IMR-90 (cell line): Measurements from ENCODE around the gene SLC25A38. TPM values are rescaled to one million over a fixed set of nuclear protein-coding genes. Genes with fewer than 3 reads are reported as not detected.

Source experiments
- ATAC-seq: fragments of 200-7000 bp; cut with Tn5 transposase; 2 replicates; pipeline ENCODE4 v1.9.1; 2020; ENCODE audit warnings: low read depth, mild to moderate bottlenecking, moderate library complexity
- BruUV-seq: library from RNA; stranded (reverse); fragments of 400-500 nt; replicated peaks from 2 replicates; lab custom pipeline; 2021; lab: Mats Ljungman, UMichigan
- CTCF ChIA-PET: fragments of 300-600 bp; formaldehyde crosslinking; extraction: SDS; loops from one replicate; lab custom pipeline; 2021; ENCODE audit warnings: antibody characterized with exemption; lab: Yijun Ruan, JAX
- POLR2A ChIA-PET: fragments of 300-600 bp; sonication (Branson Sonifier 250); formaldehyde crosslinking; loops from one replicate; lab custom pipeline; 2022; ENCODE audit warnings: antibody characterized with exemption; ENCODE audit not compliant: unreplicated experiment; lab: Charles Lee
- DNase-seq: peaks from one replicate; pipeline ENCODE4 v3.0.0; 2013
- H2AFZ ChIP-seq: replicated peaks from 2 replicates; pipeline ENCODE3; 2013; ENCODE audit warnings: low read length, mild to moderate bottlenecking; ENCODE audit not compliant: poor library complexity
- H2AK5ac ChIP-seq: 2 replicates; pipeline ENCODE4 v1.6.1; 2013; ENCODE audit warnings: low read depth, low read length, inconsistent platforms
- H2AK9ac ChIP-seq: replicated peaks from 2 replicates; pipeline ENCODE3; 2013; ENCODE audit warnings: mild to moderate bottlenecking, low read depth, low read length, moderate library complexity; ENCODE audit not compliant: poor library complexity
- H2BK120ac ChIP-seq: 2 replicates; pipeline ENCODE4 v1.6.1; 2013; ENCODE audit warnings: low read depth, low read length, inconsistent platforms
- H2BK15ac ChIP-seq: 3 replicates; pipeline ENCODE4 v1.6.1; 2013; ENCODE audit warnings: low read depth, low read length, inconsistent platforms
- H2BK20ac ChIP-seq: 2 replicates; pipeline ENCODE4 v1.6.1; 2013; ENCODE audit warnings: low read depth, mild to moderate bottlenecking, inconsistent platforms, low read length, moderate library complexity
- H2BK5ac ChIP-seq: 2 replicates; pipeline ENCODE4 v1.6.1; 2013; ENCODE audit warnings: mild to moderate bottlenecking, low read depth, low read length, inconsistent platforms; ENCODE audit not compliant: poor library complexity, severe bottlenecking
- H3K14ac ChIP-seq: replicated peaks from 2 replicates; pipeline ENCODE4 v1.6.1; 2013; ENCODE audit warnings: low read depth, low read length, inconsistent platforms
- H3K18ac ChIP-seq: 2 replicates; pipeline ENCODE4 v1.6.1; 2013; ENCODE audit warnings: low read depth, low read length, control low read depth
- H3K23ac ChIP-seq: 2 replicates; pipeline ENCODE4 v1.6.1; 2013; ENCODE audit warnings: low read depth, low read length, inconsistent platforms
- H3K27ac ChIP-seq: 2 replicates; pipeline ENCODE4 v1.5.1; 2013; ENCODE audit warnings: mild to moderate bottlenecking, control low read depth, low read length; ENCODE audit not compliant: insufficient read depth
- H3K27me3 ChIP-seq: 2 replicates; pipeline ENCODE4 v1.6.1; 2013; ENCODE audit warnings: low read length; ENCODE audit not compliant: control insufficient read depth, insufficient read depth
- H3K36me3 ChIP-seq: 2 replicates; pipeline ENCODE4 v1.6.1; 2013; ENCODE audit warnings: low read length, mixed read lengths; ENCODE audit not compliant: control insufficient read depth, insufficient read depth
- H3K4ac ChIP-seq: 2 replicates; pipeline ENCODE4 v1.6.1; 2013; ENCODE audit warnings: low read depth, low read length, inconsistent platforms
- H3K4me1 ChIP-seq: 2 replicates; pipeline ENCODE4 v1.6.1; 2013; ENCODE audit warnings: low read length, mixed read lengths; ENCODE audit not compliant: control insufficient read depth, insufficient read depth
- H3K4me2 ChIP-seq: 2 replicates; pipeline ENCODE4 v1.6.1; 2013; ENCODE audit warnings: low read depth, mild to moderate bottlenecking, control low read depth, low read length, moderate library complexity
- H3K4me3 ChIP-seq: 2 replicates; pipeline ENCODE4 v1.5.1; 2013; ENCODE audit warnings: low read depth, mild to moderate bottlenecking, control low read depth, low read length, moderate library complexity; ENCODE audit not compliant: insufficient read depth
- H3K56ac ChIP-seq: 2 replicates; pipeline ENCODE4 v1.6.1; 2013; ENCODE audit warnings: low read length, inconsistent platforms; ENCODE audit not compliant: insufficient read depth; ENCODE audit errors: extremely low read depth
- H3K79me1 ChIP-seq, 2 experiments: 2 replicates each; pipeline ENCODE4 v1.6.1; 2013; ENCODE audit warnings: low read length in 2 of 2, inconsistent platforms in 1 of 2, low read depth in 1 of 2
- H3K9ac ChIP-seq: 2 replicates; pipeline ENCODE4 v1.6.1; 2013; ENCODE audit warnings: low read depth, low read length, control low read depth
- H3K9me1 ChIP-seq: 2 replicates; pipeline ENCODE4 v1.6.1; 2013; ENCODE audit warnings: low read length, inconsistent platforms; ENCODE audit not compliant: insufficient read depth
- H3K9me3 ChIP-seq: 2 replicates; pipeline ENCODE4 v1.6.1; 2013; ENCODE audit warnings: low read length; ENCODE audit not compliant: control insufficient read depth, insufficient read depth
- H4K20me1 ChIP-seq: 2 replicates; pipeline ENCODE4 v1.6.1; 2013; ENCODE audit warnings: low read length, inconsistent platforms; ENCODE audit not compliant: insufficient read depth
- H4K5ac ChIP-seq: 2 replicates; pipeline ENCODE4 v1.6.1; 2013; ENCODE audit warnings: mild to moderate bottlenecking, low read depth, low read length, control low read depth
- H4K8ac ChIP-seq, 2 experiments: 2 replicates each; pipeline ENCODE4 v1.6.1; 2013; ENCODE audit warnings: low read depth in 2 of 2, low read length in 2 of 2, control low read depth in 1 of 2, inconsistent platforms in 1 of 2
- H4K91ac ChIP-seq: 2 replicates; pipeline ENCODE4 v1.6.1; 2013; ENCODE audit warnings: low read depth, low read length, inconsistent platforms; ENCODE audit not compliant: insufficient read depth
- CEBPB ChIP-seq: IDR thresholded peaks from 2 replicates; pipeline ENCODE4 v1.6.1; 2012; ENCODE audit warnings: low read depth, low read length, improper control_type of control experiment
- CTCF ChIP-seq: conservative IDR thresholded peaks from 2 replicates; pipeline ENCODE4 v1.5.1; 2012; ENCODE audit warnings: mild to moderate bottlenecking, low read depth, low read length, improper control_type of control experiment
- MAZ ChIP-seq: IDR thresholded peaks from 2 replicates; pipeline ENCODE4 v1.6.1; 2012; ENCODE audit warnings: low read depth, mild to moderate bottlenecking, low read length, improper control_type of control experiment, moderate library complexity, borderline replicate concordance
- RCOR1 ChIP-seq: IDR thresholded peaks from 2 replicates; pipeline ENCODE4 v1.6.1; 2012; ENCODE audit warnings: mild to moderate bottlenecking, low read length, improper control_type of control experiment; ENCODE audit not compliant: insufficient replicate concordance
- SMC3 ChIP-seq: fragments of 150-350 bp; IDR thresholded peaks from 2 replicates; pipeline ENCODE4 v1.6.1; 2016; ENCODE audit warnings: low read depth, mild to moderate bottlenecking, antibody characterized with exemption, low read length, moderate library complexity
- USF2 ChIP-seq: fragments of 150-350 bp; IDR thresholded peaks from 2 replicates; pipeline ENCODE4 v1.6.1; 2017; ENCODE audit warnings: mild to moderate bottlenecking, antibody characterized with exemption, low read length, low read depth
- WGBS, 2 experiments: methylation state at CpG; one replicate each; pipeline versions ENCODE4 v1.1.5 to v1.1.7; 2013; ENCODE audit warnings: missing lambda C conversion rate in 2 of 2; ENCODE audit not compliant: insufficient read length in 1 of 2; ENCODE audit errors: extremely low coverage in 2 of 2; 5-methylcytosine and 5-hydroxymethylcytosine counted together
- dilution Hi-C: fragments of 300-500 bp; cut with HindIII; formaldehyde crosslinking; loops from one replicate; pipeline ENCODE4 v1.14.3; 2018; ENCODE audit warnings: low sequenced_read_pairs; ENCODE audit not compliant: unreplicated experiment
- in situ Hi-C: fragments of 300-500 bp; cut with MboI; formaldehyde crosslinking; loops from 3 replicates; pipeline ENCODE4 v1.14.3; 2019; ENCODE audit warnings: low sequenced_read_pairs, inconsistent platforms, mixed read lengths
- intact Hi-C: fragments of 100-400 bp; cut with micrococcal nuclease; formaldehyde crosslinking; loops from 2 replicates; pipeline ENCODE4 v1.10.0; 2022
- polyA plus RNA-seq, 3 experiments: library from polyadenylated mRNA; depleted of rRNA; stranded (reverse); fragments of >200 nt; gene quantifications; 2 replicates each; pipeline ENCODE4 v1.2.3, GENCODE V29; 2012; ENCODE audit warnings: low replicate concordance in 1 of 3
- total RNA-seq: library from RNA; depleted of rRNA; stranded (reverse); fragments of >200 nt; gene quantifications from 2 replicates; pipeline ENCODE4 v1.2.3, GENCODE V29; 2012

SLC25A38 gene
- total and polyA plus RNA-seq, 2 of the 4 experiments (the other 2 are of a cell fraction) = 17.4 to 22.6 TPM

- DNase-seq (no peak), ATAC-seq (no peak)
- no peak overlapping the region for H3K56ac ChIP-seq
- H4K91ac ChIP-seq = no peak overlapping the region
- peaks cover 17% of the 10 kb centered on the region; the same call in 1 of the 2 replicates for H3K9me1 ChIP-seq
- H4K20me1 ChIP-seq = peaks cover 43% of the 10 kb centered on the region
- no peak overlapping the region for H3K18ac ChIP-seq
- no peak overlapping the region for H2BK20ac ChIP-seq
- no peak overlapping the region for H4K5ac ChIP-seq
- peak overlapping the region; percentile 19 for H2AK9ac ChIP-seq
- ChIA-PET POLR2A (no interaction called here), CTCF (no interaction called here)
- dilution Hi-C loops (no loop called here), in situ Hi-C loops (no loop called here), intact Hi-C loops (no loop called here)
- H3K9ac ChIP-seq = no peak overlapping the region
- no peak overlapping the region for H3K4me2 ChIP-seq
- no peak overlapping the region for H3K4ac ChIP-seq
- peaks cover 23 to 70% of the 10 kb centered on the region in 2 experiments for H3K79me1 ChIP-seq
- H2BK120ac ChIP-seq = no peak overlapping the region
- H3K23ac ChIP-seq = no peak overlapping the region
- H3K14ac ChIP-seq = no peak overlapping the region
- H2BK5ac ChIP-seq = no peak overlapping the region
- H4K8ac ChIP-seq = no peak overlapping the region
- H3K36me3 ChIP-seq = peaks cover 13% of the 10 kb centered on the region
- no peak overlapping the region for H3K4me3 ChIP-seq
- H3K9me3 ChIP-seq = no peaks in the 10 kb centered on the region
- peaks cover 5% of the 10 kb centered on the region; the same call in 1 of the 2 replicates for H3K4me1 ChIP-seq
- H2AFZ ChIP-seq = no peak overlapping the region
- H2AK5ac ChIP-seq = no peak overlapping the region
- H2BK15ac ChIP-seq = no peak overlapping the region
- no peak overlapping the region for H3K27ac ChIP-seq
- WGBS, 2 experiments = no CpG with 5 or more reads among the region's 1 CpG
- TF ChIP-seq MAZ (no peak), SMC3 (no peak), RCOR1 (no peak), CEBPB (no peak), USF2 (no peak), CTCF (no peak)
- H3K27me3 ChIP-seq = no peaks in the 10 kb centered on the region
- no TSS peak for BruUV-seq
These were observed 4.3 kb downstream of the SLC25A38 start for GRCh38 chr3:39387411-39387975.
